Bronchial epithelial cell (primary cell): ENCODE results near the gene AVPR2. TPM values are rescaled to one million over a fixed set of nuclear protein-coding genes. Genes with fewer than 3 reads are reported as not detected.

Experiments used
- DNase-seq: peaks from one replicate; pipeline ENCODE4 v3.0.0-alpha.2; 2010; ENCODE audit warnings: low read depth
- FAIRE-seq: peaks from 2 replicates; lab custom pipeline; 2011; peaks lifted over from hg19 to GRCh38; lab: Jason Lieb, UNC
- H3K27me3 ChIP-seq: 2 replicates; pipeline ENCODE4 v1.5.1; 2011; ENCODE audit warnings: low read length; ENCODE audit not compliant: control insufficient read depth, insufficient read depth
- H3K36me3 ChIP-seq: 2 replicates; pipeline ENCODE4 v1.5.1; 2011; ENCODE audit warnings: low read length; ENCODE audit not compliant: control insufficient read depth, insufficient read depth
- H3K4me3 ChIP-seq: 2 replicates; pipeline ENCODE4 v1.5.1; 2011; ENCODE audit warnings: mild to moderate bottlenecking, low read depth, low read length, control low read depth
- CTCF ChIP-seq: IDR thresholded peaks from 2 replicates; pipeline ENCODE4 v1.5.1; 2011; ENCODE audit warnings: mild to moderate bottlenecking, moderate library complexity, low read length, control low read depth, inconsistent platforms; ENCODE audit not compliant: insufficient read depth, severe bottlenecking
- total RNA-seq: library from RNA; depleted of rRNA; stranded (reverse); fragments of >200 nt; gene quantifications from 2 replicates; pipeline ENCODE4 v1.2.1, GENCODE V29; 2014

Gene AVPR2
- total RNA-seq, 1 donor from 2014 or later: not detected

DNA sequence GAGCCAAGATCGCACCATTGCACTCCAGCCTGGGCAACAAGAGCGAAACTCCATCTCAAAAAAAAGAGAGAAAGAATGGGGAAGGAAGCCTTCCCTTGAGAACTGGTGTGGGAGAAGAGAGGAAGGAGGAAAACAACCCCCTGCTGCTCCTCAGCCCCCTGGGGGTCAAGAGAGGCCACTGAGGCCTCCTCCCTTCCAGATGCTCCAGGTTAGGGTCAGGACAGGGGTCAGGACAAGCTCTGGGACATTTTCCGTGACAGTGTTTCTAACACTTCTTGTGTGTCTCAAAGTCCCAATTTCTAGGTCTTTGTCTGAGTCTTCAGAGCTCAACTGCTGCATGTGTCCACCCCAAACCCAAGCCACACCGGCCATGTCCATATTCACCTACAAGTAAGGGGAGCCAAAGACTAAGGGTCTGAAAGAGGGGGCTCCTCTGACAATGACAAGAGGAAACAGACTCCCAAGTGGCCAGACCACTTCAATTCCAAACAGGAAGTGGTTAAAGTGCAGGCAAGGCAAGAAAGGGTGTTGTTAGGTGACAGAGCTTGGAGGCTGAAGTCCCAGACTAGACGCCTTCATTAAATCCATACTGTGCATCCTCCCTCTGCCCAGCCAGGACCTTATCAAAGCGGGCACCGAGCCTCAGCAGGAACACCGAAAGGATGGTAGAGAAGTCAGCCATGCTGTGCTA, 26.8 kb upstream of the AVPR2 start:
- Histone ChIP-seq H3K36me3 (no peaks in the 10 kb centered on the region), H3K4me3 (no peak overlapping the region), H3K27me3 (no peaks in the 10 kb centered on the region)
- no peak for FAIRE-seq
- no peak for DNase-seq
- no peak for TF ChIP-seq CTCF

DNA sequence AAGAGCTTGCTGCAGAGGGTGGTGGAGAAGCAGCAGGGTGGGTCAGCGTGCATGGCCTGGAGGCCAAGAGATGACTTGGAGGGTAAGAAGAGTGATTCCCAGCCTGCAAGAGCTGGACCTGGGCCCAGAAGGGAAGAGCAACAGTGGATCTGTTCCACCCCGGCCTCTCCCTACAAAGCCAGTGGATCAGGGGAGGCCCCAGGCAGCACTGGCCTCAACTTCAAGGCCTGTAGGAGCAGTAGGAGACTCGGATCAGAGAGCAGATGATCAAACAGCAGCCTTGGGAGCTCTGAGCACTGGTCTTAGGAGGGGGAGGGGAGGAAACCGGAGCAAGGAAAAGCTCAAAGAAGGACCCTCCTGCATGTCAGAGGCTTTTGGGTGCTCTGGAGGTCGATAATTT, 26.1 kb upstream of the AVPR2 start:
- Histone ChIP-seq H3K36me3 (no peaks in the 10 kb centered on the region), H3K27me3 (no peaks in the 10 kb centered on the region), H3K4me3 (no peak overlapping the region)
- no peak for TF ChIP-seq CTCF
- FAIRE-seq (no peak), DNase-seq (no peak)

- FAIRE-seq (no peak), DNase-seq (no peak)
- no peak for TF ChIP-seq CTCF
- Histone ChIP-seq H3K27me3 (no peaks in the 10 kb centered on the region), H3K4me3 (no peak overlapping the region), H3K36me3 (no peaks in the 10 kb centered on the region)
Measured at GRCh38 chrX:153878969-153879653, 25.4 kb upstream of the AVPR2 start.

DNA sequence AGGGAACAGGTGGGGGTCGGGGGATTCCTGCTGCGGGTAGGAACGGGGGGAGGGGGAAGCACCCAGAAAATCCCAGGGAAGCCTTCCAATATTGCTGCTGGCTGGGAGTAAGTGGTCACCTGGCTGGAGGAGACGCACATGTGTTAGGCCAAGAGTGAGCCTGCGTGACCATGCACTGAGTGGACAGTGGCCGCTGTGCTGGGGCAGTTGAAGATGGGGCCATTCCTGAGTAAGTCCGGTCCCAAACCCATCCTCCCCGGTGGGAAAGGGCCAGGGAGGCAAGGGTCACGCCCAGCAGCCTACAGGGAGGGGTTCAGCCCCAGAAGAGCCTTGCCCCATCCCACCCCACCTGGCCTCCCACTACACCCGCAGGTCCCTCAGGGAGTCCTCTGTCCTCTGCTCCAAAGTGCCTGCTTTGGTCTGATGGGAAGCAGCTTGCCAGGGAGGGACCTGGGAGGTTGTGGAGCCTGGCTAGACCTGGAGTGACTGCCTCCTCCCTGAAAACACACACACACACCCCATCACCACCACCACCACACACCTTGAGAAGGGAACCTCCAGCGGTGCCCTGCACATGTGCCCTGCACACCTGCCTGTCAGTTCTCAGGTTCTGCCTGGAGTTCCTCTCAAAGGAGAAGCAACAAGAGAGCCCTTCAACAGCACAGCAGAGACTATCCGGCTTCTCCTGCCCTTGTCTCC, 24.6 kb upstream of the AVPR2 start:
- H3K27me3 ChIP-seq: peaks cover 1% of the 10 kb centered on the region
- TF ChIP-seq CTCF: no peak
- FAIRE-seq (no peak), DNase-seq (no peak)
- no peak overlapping the region for H3K4me3 ChIP-seq
- no peaks in the 10 kb centered on the region for H3K36me3 ChIP-seq

- DNase-seq (no peak), FAIRE-seq (no peak)
- TF ChIP-seq CTCF: no peak
- H3K36me3 ChIP-seq: no peaks in the 10 kb centered on the region
- H3K4me3 ChIP-seq: no peak overlapping the region
- peaks cover 4% of the 10 kb centered on the region for H3K27me3 ChIP-seq
Measured at GRCh38 chrX:153880440-153880815, 24.0 kb upstream of the AVPR2 start.
